Activated T-cell treated with anti-CD3 and anti-CD28 coated beads, Interleukin-2, amount 50 U/mL, for 48 hours (primary cell): Measurements from ENCODE around the gene LDLRAD4.

Experiments
- DNase-seq, 2 experiments: peaks; one replicate each; pipeline ENCODE4 v3.0.0-alpha.2; 2020

LDLRAD4 gene

GRCh38 chr18:13495961-13496360 lies 277.4 kb downstream of the LDLRAD4 start:
- DNase-seq: no peak

GRCh38 chr18:13496691-13497281 lies 278.2 kb downstream of the LDLRAD4 start:
- DNase-seq: no peak

- DNase-seq: no peak
Observed at GRCh38 chr18:13499803-13500202, 281.2 kb downstream of the LDLRAD4 start.

GRCh38 chr18:13500227-13500865 lies 281.8 kb downstream of the LDLRAD4 start:
- no peak for DNase-seq

GRCh38 chr18:13500869-13501542 lies 282.4 kb downstream of the LDLRAD4 start:
- no peak for DNase-seq

- DNase-seq: no peak
Observed at GRCh38 chr18:13501543-13501887, 283.0 kb downstream of the LDLRAD4 start.

GRCh38 chr18:13501891-13502290 lies 283.3 kb downstream of the LDLRAD4 start:
- DNase-seq: peak; percentile 45 to 55

- no peak for DNase-seq
Observed at GRCh38 chr18:13502585-13502984, 284.0 kb downstream of the LDLRAD4 start.

GRCh38 chr18:13503836-13504235 lies 285.3 kb downstream of the LDLRAD4 start:
- no peak for DNase-seq

- DNase-seq: no peak
Observed at GRCh38 chr18:13505780-13506345, 287.3 kb downstream of the LDLRAD4 start.

- DNase-seq: no peak
Observed at GRCh38 chr18:13510594-13510993, 292.0 kb downstream of the LDLRAD4 start.

GRCh38 chr18:13511961-13512577 lies 293.5 kb downstream of the LDLRAD4 start:
- no peak for DNase-seq

GRCh38 chr18:13513021-13513420 lies 294.5 kb downstream of the LDLRAD4 start:
- DNase-seq: no peak

- no peak for DNase-seq
Observed at GRCh38 chr18:13513481-13513880, 294.9 kb downstream of the LDLRAD4 start.

GRCh38 chr18:13514558-13514957 lies 296.0 kb downstream of the LDLRAD4 start:
- DNase-seq: no peak

GRCh38 chr18:13516855-13517254 lies 298.3 kb downstream of the LDLRAD4 start:
- DNase-seq: no peak

GRCh38 chr18:13517369-13517768 lies 298.8 kb downstream of the LDLRAD4 start:
- DNase-seq: no peak

- no peak for DNase-seq
Observed at GRCh38 chr18:13518382-13518781, 299.8 kb downstream of the LDLRAD4 start.

GRCh38 chr18:13520306-13520705 lies 301.7 kb downstream of the LDLRAD4 start:
- DNase-seq: no peak

- DNase-seq: no peak
Observed at GRCh38 chr18:13520741-13521140, 302.2 kb downstream of the LDLRAD4 start.

- DNase-seq: no peak
Observed at GRCh38 chr18:13521418-13521817, 302.9 kb downstream of the LDLRAD4 start.

- no peak for DNase-seq
Observed at GRCh38 chr18:13522256-13522655, 303.7 kb downstream of the LDLRAD4 start.

GRCh38 chr18:13522861-13523660 lies 304.5 kb downstream of the LDLRAD4 start:
- no peak for DNase-seq
